Measurements from ENCODE around the gene MYO10.

- TF ChIP-seq CTCF (IDR thresholded peaks at IDR 0.05), result no peak
- no peak for TF ChIP-seq POLR2A (IDR thresholded peaks at IDR 0.05)
Observed at GRCh38 chr5:16849181-16849580, 86.9 kb downstream of the MYO10 start.
